DND-41 (cell line): ENCODE results near the gene SENP8.

Experiments
- ATAC-seq: fragments of 200-7000 bp; cut with Tn5 transposase; 3 replicates; pipeline ENCODE4 v1.9.1; 2021; ENCODE audit warnings: low read depth; ENCODE audit not compliant: insufficient read depth
- DNase-seq: peaks from one replicate; pipeline ENCODE4 v3.0.0-alpha.2; 2020
- H2AFZ ChIP-seq: 2 replicates; pipeline ENCODE4 v1.6.0; 2012; ENCODE audit warnings: low read depth, low read length
- H3K27ac ChIP-seq: 2 replicates; pipeline ENCODE4 v1.5.1; 2012; ENCODE audit warnings: low read length, inconsistent platforms
- H3K27me3 ChIP-seq: fragments of 200-600 bp; sonication (generic); 2 replicates; pipeline ENCODE4 v1.6.0; 2012; ENCODE audit warnings: low read length, mild to moderate bottlenecking, inconsistent platforms; ENCODE audit not compliant: insufficient read depth, poor library complexity
- H3K36me3 ChIP-seq: 2 replicates; pipeline ENCODE4 v1.5.1; 2012; ENCODE audit warnings: low read length, inconsistent platforms; ENCODE audit not compliant: insufficient read depth
- H3K4me1 ChIP-seq: 2 replicates; pipeline ENCODE4 v1.5.1; 2012; ENCODE audit warnings: mild to moderate bottlenecking, low read length; ENCODE audit not compliant: insufficient read depth
- H3K4me2 ChIP-seq: 2 replicates; pipeline ENCODE4 v1.6.0; 2012; ENCODE audit warnings: mild to moderate bottlenecking, moderate library complexity, low read length, inconsistent platforms; ENCODE audit not compliant: insufficient read depth
- H3K4me3 ChIP-seq, 2 experiments: fragments of 200-600 bp in 1 of 2; shearing (Covaris generic) in 1 of 2; 2 replicates each; pipeline ENCODE4 v1.5.1; 2012 to 2016; ENCODE audit warnings: inconsistent platforms in 2 of 2, low read length in 2 of 2, mild to moderate bottlenecking in 2 of 2, low read depth in 1 of 2, moderate library complexity in 1 of 2
- H3K79me2 ChIP-seq: 2 replicates; pipeline ENCODE4 v1.6.0; 2012; ENCODE audit warnings: low read length, inconsistent platforms; ENCODE audit not compliant: insufficient read depth
- H3K9ac ChIP-seq: 2 replicates; pipeline ENCODE4 v1.6.0; 2012; ENCODE audit warnings: low read depth, mild to moderate bottlenecking, inconsistent platforms, low read length, moderate library complexity
- H3K9me3 ChIP-seq: 2 replicates; pipeline ENCODE4 v1.5.1; 2012; ENCODE audit warnings: low read length, moderate library complexity, mild to moderate bottlenecking, inconsistent platforms; ENCODE audit not compliant: insufficient read depth, severe bottlenecking
- H4K20me1 ChIP-seq: 2 replicates; pipeline ENCODE4 v1.6.0; 2012; ENCODE audit warnings: low read length; ENCODE audit not compliant: insufficient read depth
- EZH2 ChIP-seq: IDR thresholded peaks from 3 replicates; pipeline ENCODE4 v1.6.1; 2012; ENCODE audit warnings: borderline replicate concordance, low read depth, mild to moderate bottlenecking, moderate library complexity, low read length, inconsistent platforms; ENCODE audit not compliant: severe bottlenecking
- TF ChIP-seq, protein P1 (sequence below): IDR thresholded peaks from 2 replicates; pipeline ENCODE4 v1.5.1; 2012; ENCODE audit warnings: borderline replicate concordance, low read length, moderate library complexity, mild to moderate bottlenecking; ENCODE audit not compliant: poor library complexity, severe bottlenecking; ENCODE audit errors: extremely low read depth

SENP8 gene

GRCh38 chr15:72176743-72177142, 58.5 kb downstream of the SENP8 start:
- Histone ChIP-seq H3K4me1 (no peaks in the 10 kb centered on the region), H3K4me3 (no peak overlapping the region), H3K36me3 (no peaks in the 10 kb centered on the region), H2AFZ (no peak overlapping the region), H3K9me3 (no peaks in the 10 kb centered on the region), H3K9ac (no peak overlapping the region), H3K27ac (no peak overlapping the region), H3K79me2 (no peaks in the 10 kb centered on the region), H3K27me3 (no peaks in the 10 kb centered on the region), H4K20me1 (no peaks in the 10 kb centered on the region), H3K4me2 (no peak overlapping the region)
- TF ChIP-seq, protein P1, sequence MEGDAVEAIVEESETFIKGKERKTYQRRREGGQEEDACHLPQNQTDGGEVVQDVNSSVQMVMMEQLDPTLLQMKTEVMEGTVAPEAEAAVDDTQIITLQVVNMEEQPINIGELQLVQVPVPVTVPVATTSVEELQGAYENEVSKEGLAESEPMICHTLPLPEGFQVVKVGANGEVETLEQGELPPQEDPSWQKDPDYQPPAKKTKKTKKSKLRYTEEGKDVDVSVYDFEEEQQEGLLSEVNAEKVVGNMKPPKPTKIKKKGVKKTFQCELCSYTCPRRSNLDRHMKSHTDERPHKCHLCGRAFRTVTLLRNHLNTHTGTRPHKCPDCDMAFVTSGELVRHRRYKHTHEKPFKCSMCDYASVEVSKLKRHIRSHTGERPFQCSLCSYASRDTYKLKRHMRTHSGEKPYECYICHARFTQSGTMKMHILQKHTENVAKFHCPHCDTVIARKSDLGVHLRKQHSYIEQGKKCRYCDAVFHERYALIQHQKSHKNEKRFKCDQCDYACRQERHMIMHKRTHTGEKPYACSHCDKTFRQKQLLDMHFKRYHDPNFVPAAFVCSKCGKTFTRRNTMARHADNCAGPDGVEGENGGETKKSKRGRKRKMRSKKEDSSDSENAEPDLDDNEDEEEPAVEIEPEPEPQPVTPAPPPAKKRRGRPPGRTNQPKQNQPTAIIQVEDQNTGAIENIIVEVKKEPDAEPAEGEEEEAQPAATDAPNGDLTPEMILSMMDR: no peak
- TF ChIP-seq EZH2: no peak
- ATAC-seq: no peak
- DNase-seq: no peak

DNA sequence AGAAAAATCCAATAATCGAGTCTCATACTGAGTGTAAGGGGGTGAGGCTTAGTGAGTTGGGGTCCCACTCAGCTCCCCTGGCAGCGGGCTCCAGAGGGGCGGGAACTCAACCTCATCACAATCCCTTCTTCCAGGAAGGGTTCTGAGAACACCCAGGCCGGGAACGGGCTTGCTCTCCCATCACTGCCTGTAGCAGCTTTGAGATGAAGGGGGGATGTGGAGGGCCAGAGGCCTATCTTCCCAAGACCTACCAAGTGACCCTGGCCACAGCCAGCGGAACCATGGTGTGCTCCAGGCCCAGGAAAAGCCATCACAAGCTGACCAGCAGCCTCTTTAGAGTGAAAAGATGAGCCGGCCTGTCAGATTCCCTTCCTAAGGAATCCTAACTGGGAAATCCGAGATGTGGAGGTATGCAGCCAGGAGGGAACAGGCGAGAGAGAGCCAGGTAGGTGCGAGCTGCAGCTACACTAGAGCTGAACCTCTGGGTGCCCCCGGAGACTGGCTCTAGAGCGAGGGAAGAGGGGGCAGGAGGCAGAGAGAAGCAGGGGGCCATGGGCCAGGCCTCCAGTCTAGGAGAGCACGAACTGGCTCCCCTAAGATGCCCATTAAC, 60.9 kb downstream of the SENP8 start:
- Histone ChIP-seq H2AFZ (no peak overlapping the region), H3K9ac (no peak overlapping the region), H3K27ac (no peak overlapping the region), H3K4me3 (no peak overlapping the region), H3K4me2 (no peak overlapping the region), H3K27me3 (no peaks in the 10 kb centered on the region), H3K4me1 (no peaks in the 10 kb centered on the region), H3K36me3 (no peaks in the 10 kb centered on the region), H3K79me2 (no peaks in the 10 kb centered on the region), H3K9me3 (no peaks in the 10 kb centered on the region), H4K20me1 (no peaks in the 10 kb centered on the region)
- ATAC-seq: no peak
- no peak for TF ChIP-seq EZH2
- TF ChIP-seq, protein P1: no peak
- DNase-seq: no peak

- Histone ChIP-seq H3K4me3 (no peak overlapping the region), H3K27ac (no peak overlapping the region), H3K27me3 (no peaks in the 10 kb centered on the region), H3K9me3 (no peaks in the 10 kb centered on the region), H3K36me3 (no peaks in the 10 kb centered on the region), H3K4me1 (no peaks in the 10 kb centered on the region), H2AFZ (no peak overlapping the region), H3K79me2 (no peaks in the 10 kb centered on the region), H3K9ac (no peak overlapping the region), H4K20me1 (no peaks in the 10 kb centered on the region), H3K4me2 (no peak overlapping the region)
- no peak for TF ChIP-seq EZH2
- TF ChIP-seq, protein P1: no peak
- no peak for DNase-seq
- no peak for ATAC-seq
These were observed 61.9 kb downstream of the SENP8 start for GRCh38 chr15:72179950-72180581.
